NCI-H2227 (cell line): ENCODE data around the gene PKD1L1.

Experiments used
- DNase-seq: peaks from one replicate; lab custom pipeline; 2025; ENCODE audit not compliant: unreplicated experiment; lab: John Stamatoyannopoulos, UW

Gene PKD1L1

GRCh38 chr7:47827351-47827756 lies 120.9 kb downstream of the PKD1L1 start:
- DNase-seq = no peak

GRCh38 chr7:47826754-47827153 lies 121.5 kb downstream of the PKD1L1 start:
- no peak for DNase-seq

- no peak for DNase-seq
Measured at GRCh38 chr7:47819607-47819920, 128.7 kb downstream of the PKD1L1 start.

GRCh38 chr7:47818796-47819606 lies 129.3 kb downstream of the PKD1L1 start:
- no peak for DNase-seq

GRCh38 chr7:47817917-47818316 lies 130.3 kb downstream of the PKD1L1 start:
- no peak for DNase-seq

- no peak for DNase-seq
Measured at GRCh38 chr7:47816647-47817046, 131.6 kb downstream of the PKD1L1 start.

- DNase-seq = no peak
Measured at GRCh38 chr7:47815867-47816266, 132.4 kb downstream of the PKD1L1 start.

GRCh38 chr7:47814905-47815613 lies 133.2 kb downstream of the PKD1L1 start:
- no peak for DNase-seq

- no peak for DNase-seq
Measured at GRCh38 chr7:47813620-47814260, 134.5 kb downstream of the PKD1L1 start.

GRCh38 chr7:47812429-47813136 lies 135.7 kb downstream of the PKD1L1 start:
- DNase-seq = no peak

- DNase-seq = no peak
Measured at GRCh38 chr7:47811632-47812380, 136.5 kb downstream of the PKD1L1 start.

GRCh38 chr7:47809387-47809786 lies 138.9 kb downstream of the PKD1L1 start:
- DNase-seq = no peak

GRCh38 chr7:47808321-47808720 lies 139.9 kb downstream of the PKD1L1 start:
- DNase-seq = no peak

- no peak for DNase-seq
Measured at GRCh38 chr7:47807756-47808155, 140.5 kb downstream of the PKD1L1 start.

GRCh38 chr7:47807126-47807525 lies 141.1 kb downstream of the PKD1L1 start:
- no peak for DNase-seq

- no peak for DNase-seq
Measured at GRCh38 chr7:47806701-47807103, 141.6 kb downstream of the PKD1L1 start.

- DNase-seq = no peak
Measured at GRCh38 chr7:47804767-47805545, 143.3 kb downstream of the PKD1L1 start.

- DNase-seq = no peak
Measured at GRCh38 chr7:47803846-47804245, 144.4 kb downstream of the PKD1L1 start.

GRCh38 chr7:47803025-47803424 lies 145.2 kb downstream of the PKD1L1 start:
- no peak for DNase-seq

GRCh38 chr7:47801423-47801822 lies 146.8 kb downstream of the PKD1L1 start:
- DNase-seq = no peak
